Measurements from ENCODE around the gene ZRANB1. TPM values are rescaled to one million over a fixed set of nuclear protein-coding genes. Genes with fewer than 3 reads are reported as not detected.

ZRANB1 gene
- total and polyA plus RNA-seq, 2 of the 4 experiments (the other 2 are of a cell fraction): 11.2 to 24.7 TPM

DNA sequence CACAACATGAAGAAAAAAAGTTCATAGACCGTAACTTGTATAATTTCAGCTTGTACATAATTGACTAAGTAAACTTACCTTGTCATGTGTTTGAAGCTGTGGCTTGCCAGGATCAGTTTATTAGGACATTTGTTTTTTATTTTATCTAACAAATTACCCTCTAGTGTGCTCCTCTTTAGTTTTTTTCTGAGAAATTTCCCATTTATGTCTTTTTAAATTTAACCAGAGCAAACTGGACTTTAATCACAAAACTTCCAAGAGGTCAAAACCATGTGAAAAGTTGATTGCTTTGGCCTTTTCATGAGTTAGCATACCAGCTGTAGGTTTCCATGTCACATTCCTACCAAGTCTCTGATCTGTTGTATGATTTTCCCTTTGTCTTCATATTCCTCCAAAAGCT lies 42.5 kb downstream of the ZRANB1 start:
- TF ChIP-seq MXI1 (IDR thresholded peaks at IDR 0.05; ENCODE audit: borderline replicate concordance, low read depth, low read length) (no peak), CEBPB (IDR thresholded peaks at IDR 0.05; ENCODE audit: low read depth, low read length) (no peak), CHD1 (IDR thresholded peaks at IDR 0.05; ENCODE audit: low read depth, low read length) (no peak), SMC3 (IDR thresholded peaks at IDR 0.05; ENCODE audit: low read depth, low read length) (no peak), FOS (IDR thresholded peaks at IDR 0.05; ENCODE audit: low read depth, low read length) (no peak), RFX5 (IDR thresholded peaks at IDR 0.05; ENCODE audit: low read depth, low read length) (no peak), NFE2L2 (IDR thresholded peaks at IDR 0.05; ENCODE audit: low read depth, low read length) (no peak), POLR2A (IDR thresholded peaks at IDR 0.05; ENCODE audit: low read depth, low read length) (no peak), RAD21 (IDR thresholded peaks at IDR 0.05; ENCODE audit: low read length) (no peak), BHLHE40 (IDR thresholded peaks at IDR 0.05; ENCODE audit: low read depth, low read length) (no peak)
- TF ChIP-seq, protein P1, sequence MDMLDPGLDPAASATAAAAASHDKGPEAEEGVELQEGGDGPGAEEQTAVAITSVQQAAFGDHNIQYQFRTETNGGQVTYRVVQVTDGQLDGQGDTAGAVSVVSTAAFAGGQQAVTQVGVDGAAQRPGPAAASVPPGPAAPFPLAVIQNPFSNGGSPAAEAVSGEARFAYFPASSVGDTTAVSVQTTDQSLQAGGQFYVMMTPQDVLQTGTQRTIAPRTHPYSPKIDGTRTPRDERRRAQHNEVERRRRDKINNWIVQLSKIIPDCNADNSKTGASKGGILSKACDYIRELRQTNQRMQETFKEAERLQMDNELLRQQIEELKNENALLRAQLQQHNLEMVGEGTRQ (IDR thresholded peaks at IDR 0.05; ENCODE audit: low read depth, low read length): no peak
- TF ChIP-seq, protein P2, sequence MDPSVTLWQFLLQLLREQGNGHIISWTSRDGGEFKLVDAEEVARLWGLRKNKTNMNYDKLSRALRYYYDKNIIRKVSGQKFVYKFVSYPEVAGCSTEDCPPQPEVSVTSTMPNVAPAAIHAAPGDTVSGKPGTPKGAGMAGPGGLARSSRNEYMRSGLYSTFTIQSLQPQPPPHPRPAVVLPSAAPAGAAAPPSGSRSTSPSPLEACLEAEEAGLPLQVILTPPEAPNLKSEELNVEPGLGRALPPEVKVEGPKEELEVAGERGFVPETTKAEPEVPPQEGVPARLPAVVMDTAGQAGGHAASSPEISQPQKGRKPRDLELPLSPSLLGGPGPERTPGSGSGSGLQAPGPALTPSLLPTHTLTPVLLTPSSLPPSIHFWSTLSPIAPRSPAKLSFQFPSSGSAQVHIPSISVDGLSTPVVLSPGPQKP (IDR thresholded peaks at IDR 0.05; ENCODE audit: borderline replicate concordance, low read depth, low read length): no peak

More for the DNA sequence above, 42.5 kb downstream of the ZRANB1 start:
- no peak overlapping the region for H4K8ac ChIP-seq (ENCODE audit: low read depth in 2 of 2, low read length in 2 of 2)
- no peak overlapping the region for H4K5ac ChIP-seq (ENCODE audit: low read depth, low read length)
- H3K14ac ChIP-seq (replicated peaks; ENCODE audit: low read depth, low read length): no peak overlapping the region
- H3K27ac ChIP-seq (ENCODE audit: insufficient read depth, low read length): no peak overlapping the region
- H3K9me1 ChIP-seq (ENCODE audit: insufficient read depth, low read length): peaks cover 12% of the 10 kb centered on the region; the same call in 1 of the 2 replicates
- H2BK20ac ChIP-seq (ENCODE audit: low read depth, low read length): no peak overlapping the region
- dilution Hi-C loops (cut with HindIII; ENCODE audit: low sequenced_read_pairs, unreplicated experiment) (no loop called here), in situ Hi-C loops (cut with MboI; ENCODE audit: low sequenced_read_pairs) (loop anchor here (25.0 kb wide), 1 partner anchor 447 kb away; no protein-coding TSS in a partner anchor), intact Hi-C loops (cut with micrococcal nuclease) (loop anchor here (10.0 kb wide), 1 partner anchor 450 kb away; no protein-coding TSS in a partner anchor)
- no peak overlapping the region for H2AK5ac ChIP-seq (ENCODE audit: low read depth, low read length)
- H2AFZ ChIP-seq (replicated peaks; ENCODE audit: low read length, poor library complexity): no peak overlapping the region
- no peaks in the 10 kb centered on the region for H3K9me3 ChIP-seq (ENCODE audit: control insufficient read depth, insufficient read depth, low read length)
- no peak overlapping the region for H3K18ac ChIP-seq (ENCODE audit: low read depth, low read length)
- WGBS, 2 experiments (ENCODE audit: extremely low coverage in 2 of 2, insufficient read length in 1 of 2): no CpG with 5 or more reads among the region's 1 CpG
- no peak overlapping the region for H3K4ac ChIP-seq (ENCODE audit: low read depth, low read length)
- no TSS peak for BruUV-seq (replicated peaks)
- H3K79me1 ChIP-seq (ENCODE audit: low read depth in 1 of 2, low read length in 2 of 2): peaks cover 31 to 55% of the 10 kb centered on the region in 2 experiments
- no peak overlapping the region for H3K9ac ChIP-seq (ENCODE audit: low read depth, low read length)
- DNase-seq (no peak), ATAC-seq (ENCODE audit: low read depth) (no peak)
- peaks cover 29% of the 10 kb centered on the region; the same call in 1 of the 2 replicates for H4K20me1 ChIP-seq (ENCODE audit: insufficient read depth, low read length)
- peaks cover 36% of the 10 kb centered on the region for H3K36me3 ChIP-seq (ENCODE audit: control insufficient read depth, insufficient read depth, low read length)
- no peaks in the 10 kb centered on the region for H3K27me3 ChIP-seq (ENCODE audit: control insufficient read depth, insufficient read depth, low read length)
- H3K4me1 ChIP-seq (ENCODE audit: control insufficient read depth, insufficient read depth, low read length): no peaks in the 10 kb centered on the region
- no peak overlapping the region for H2BK120ac ChIP-seq (ENCODE audit: low read depth, low read length)
- POLR2A ChIA-PET (ENCODE audit: unreplicated experiment): no interaction called here
- H3K56ac ChIP-seq (ENCODE audit: extremely low read depth, insufficient read depth, low read length): no peak overlapping the region
- H4K91ac ChIP-seq (ENCODE audit: insufficient read depth, low read depth, low read length): no peak overlapping the region
- H3K4me2 ChIP-seq (ENCODE audit: low read depth, low read length): no peak overlapping the region
- H3K4me3 ChIP-seq (ENCODE audit: insufficient read depth, low read depth, low read length): no peak overlapping the region
- H3K23ac ChIP-seq (ENCODE audit: low read depth, low read length): no peak overlapping the region
- H2BK5ac ChIP-seq (ENCODE audit: low read depth, low read length, poor library complexity, severe bottlenecking): no peak overlapping the region
- CTCF ChIA-PET: interaction anchor here (0.5 to 0.6 kb wide), 2 partner anchors 23 to 79 kb away, joined by 4 to 9 read pairs; no protein-coding TSS in a partner anchor
- no peak overlapping the region for H2BK15ac ChIP-seq (ENCODE audit: low read depth, low read length)
- H2AK9ac ChIP-seq (replicated peaks; ENCODE audit: low read depth, low read length, poor library complexity): no peak overlapping the region

Measured in IMR-90 (cell line).